HG02623 (cell line): ENCODE results near the gene TRIM7.
A peak's percentile ranks its signal among the peaks of the same experiment; 100 is the strongest.

Experiments used
- ATAC-seq: cut with Tn5 transposase; IDR thresholded peaks from one replicate; pipeline ENCODE4 v1.9.1; 2021; ENCODE audit warnings: moderate library complexity; ENCODE audit not compliant: unreplicated experiment

The TRIM7 gene

DNA sequence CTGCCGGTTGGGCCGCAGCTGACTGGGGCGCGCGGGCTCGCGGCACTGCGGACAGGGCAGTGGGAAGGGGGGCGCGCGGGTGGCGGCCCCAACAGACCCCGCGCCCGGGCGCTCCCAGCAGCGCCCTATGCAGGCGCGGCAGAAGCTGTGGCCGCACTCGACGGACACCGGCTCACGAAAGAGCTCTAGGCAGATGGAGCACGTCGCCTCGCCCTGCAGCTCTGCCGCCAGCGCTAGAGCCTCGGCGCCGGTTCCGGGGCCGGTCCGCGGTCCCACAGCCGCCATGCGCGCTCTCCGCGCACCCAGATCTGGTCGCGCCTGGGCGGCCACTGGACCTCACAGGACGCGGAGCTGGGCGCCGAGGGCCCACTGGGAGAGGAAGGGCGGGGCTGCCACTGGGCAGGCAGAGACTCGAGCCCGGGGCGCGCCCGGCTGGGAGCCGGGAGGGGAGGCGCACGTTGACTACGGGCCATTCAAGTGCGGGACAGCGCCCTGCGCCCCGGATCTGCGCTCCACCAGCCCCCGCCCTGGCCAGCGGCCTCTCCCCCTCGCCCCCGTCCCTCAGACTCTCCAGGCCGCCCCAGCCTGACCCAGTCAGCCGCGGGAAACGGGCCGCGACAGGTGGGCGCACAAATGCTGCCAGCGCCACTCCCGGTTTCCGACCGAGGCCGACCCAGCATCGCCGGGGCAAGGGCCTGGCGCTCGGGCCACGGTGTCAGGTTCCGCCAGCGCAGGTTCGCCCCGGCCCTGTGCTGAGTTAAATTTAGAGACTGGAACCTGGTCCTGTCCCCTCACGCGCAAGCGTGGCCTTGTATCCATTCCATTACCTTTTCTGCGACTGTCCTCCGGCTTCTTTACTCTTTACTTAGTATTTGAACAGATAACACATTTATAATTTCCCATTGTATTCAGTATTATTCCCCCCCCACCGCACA lies at the start of gene TRIM7:
Gene TRIM7 (minus strand): TSS at position 371 of the 935 bp plus-strand sequence. CDS start 86 bp downstream, at position 285.
- no peak for ATAC-seq

DNA sequence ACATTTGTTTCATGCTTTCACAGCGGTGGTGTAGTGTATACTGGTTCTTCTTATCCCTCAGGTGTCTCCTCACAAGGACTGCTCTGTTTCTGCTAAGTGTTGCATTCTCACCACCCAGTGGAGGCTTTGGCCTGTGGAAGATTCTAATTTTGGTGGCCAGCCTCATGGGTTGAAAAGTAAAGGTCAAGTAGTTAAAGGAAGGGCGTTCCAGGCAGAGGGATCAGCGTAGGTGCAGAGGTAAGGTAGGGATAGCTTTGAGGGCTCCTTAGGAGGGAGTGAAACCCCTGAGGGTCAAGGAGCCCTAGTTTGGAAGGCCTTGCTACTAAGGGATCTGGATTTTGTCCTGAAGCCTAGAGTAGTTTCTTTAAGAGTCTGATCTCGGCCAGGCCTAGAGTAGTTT lies 43.3 kb upstream of the TRIM7 start:
- ATAC-seq: no peak

DNA sequence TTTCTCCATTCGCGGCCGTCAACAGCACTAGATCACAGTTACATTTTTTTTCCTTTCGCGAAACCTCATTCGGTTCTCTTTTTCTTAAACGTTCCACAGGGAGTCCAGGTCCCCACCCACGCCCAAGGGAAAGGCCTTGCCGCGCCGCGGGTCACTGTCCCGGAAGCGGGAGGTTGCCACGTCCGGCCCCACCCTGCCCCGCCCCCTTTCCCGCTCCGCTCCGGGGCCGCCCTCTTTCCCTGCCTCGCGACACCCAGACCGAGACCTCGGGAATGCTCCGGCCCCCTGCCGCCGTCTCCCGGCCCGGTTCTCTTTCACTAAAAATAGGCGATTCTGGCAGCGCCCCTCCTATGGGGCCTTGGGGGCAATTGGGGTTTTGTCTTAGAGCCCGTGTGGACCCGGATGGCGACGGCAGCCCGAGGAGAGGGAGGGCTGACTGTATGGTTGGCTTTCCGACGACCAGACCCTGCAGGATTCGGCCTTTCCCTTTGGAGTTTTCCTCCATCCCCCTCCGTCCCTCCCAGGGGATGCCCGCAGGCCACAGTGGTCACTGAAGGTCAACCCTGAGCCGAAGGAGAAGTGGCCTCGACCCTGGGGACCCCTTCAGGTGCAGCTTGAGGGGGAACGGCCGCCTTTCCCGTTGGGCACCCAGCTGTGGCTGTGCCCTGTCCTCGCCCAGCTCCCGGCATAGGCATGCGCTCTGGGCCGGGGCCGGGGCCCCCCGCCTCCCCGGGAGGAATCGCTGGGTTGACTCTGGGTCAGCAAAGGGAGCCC lies 41.5 kb upstream of the TRIM7 start:
- ATAC-seq: peak; percentile 34

DNA sequence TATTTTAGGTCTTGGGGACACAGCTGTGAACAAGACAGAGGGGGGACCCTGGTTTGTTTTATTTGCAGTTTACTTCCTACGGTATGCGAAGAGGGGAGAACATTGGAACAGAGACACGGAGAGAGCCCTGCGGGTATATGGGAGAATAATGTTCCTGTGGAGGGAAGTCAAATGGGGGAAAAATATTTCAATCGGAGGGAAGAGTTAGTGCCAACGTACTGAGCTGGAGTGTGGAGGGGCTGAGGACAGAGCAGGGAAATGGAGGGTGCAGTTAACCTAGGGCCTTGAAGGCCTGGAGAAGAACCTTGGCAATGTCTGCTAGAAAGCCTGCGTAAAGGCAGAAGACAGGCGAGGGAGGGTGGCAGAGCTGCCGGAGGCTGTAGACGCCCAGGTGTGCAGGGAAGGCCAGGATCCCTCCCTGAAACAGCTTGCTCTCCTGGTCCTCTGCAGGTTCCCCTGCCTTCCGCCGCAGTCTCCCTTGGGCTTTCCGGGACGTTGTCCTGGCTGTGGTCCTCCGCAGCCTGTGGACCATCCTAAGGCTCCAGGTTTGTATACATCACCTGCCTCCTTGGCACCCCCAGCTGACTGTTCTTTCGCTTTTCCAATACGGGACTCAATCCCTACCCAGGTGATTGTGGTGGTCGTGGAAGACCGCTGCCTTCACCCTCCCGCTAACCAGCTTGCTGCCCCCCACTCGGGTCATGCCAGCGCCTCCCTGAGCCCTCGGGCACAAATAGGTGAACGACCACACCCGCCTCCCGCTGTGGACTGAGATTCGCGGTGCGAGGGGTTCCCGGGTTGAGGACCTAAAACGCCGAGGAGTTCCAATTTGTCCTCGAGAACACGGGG lies 40.7 kb upstream of the TRIM7 start:
- peak; percentile 2 for ATAC-seq

DNA sequence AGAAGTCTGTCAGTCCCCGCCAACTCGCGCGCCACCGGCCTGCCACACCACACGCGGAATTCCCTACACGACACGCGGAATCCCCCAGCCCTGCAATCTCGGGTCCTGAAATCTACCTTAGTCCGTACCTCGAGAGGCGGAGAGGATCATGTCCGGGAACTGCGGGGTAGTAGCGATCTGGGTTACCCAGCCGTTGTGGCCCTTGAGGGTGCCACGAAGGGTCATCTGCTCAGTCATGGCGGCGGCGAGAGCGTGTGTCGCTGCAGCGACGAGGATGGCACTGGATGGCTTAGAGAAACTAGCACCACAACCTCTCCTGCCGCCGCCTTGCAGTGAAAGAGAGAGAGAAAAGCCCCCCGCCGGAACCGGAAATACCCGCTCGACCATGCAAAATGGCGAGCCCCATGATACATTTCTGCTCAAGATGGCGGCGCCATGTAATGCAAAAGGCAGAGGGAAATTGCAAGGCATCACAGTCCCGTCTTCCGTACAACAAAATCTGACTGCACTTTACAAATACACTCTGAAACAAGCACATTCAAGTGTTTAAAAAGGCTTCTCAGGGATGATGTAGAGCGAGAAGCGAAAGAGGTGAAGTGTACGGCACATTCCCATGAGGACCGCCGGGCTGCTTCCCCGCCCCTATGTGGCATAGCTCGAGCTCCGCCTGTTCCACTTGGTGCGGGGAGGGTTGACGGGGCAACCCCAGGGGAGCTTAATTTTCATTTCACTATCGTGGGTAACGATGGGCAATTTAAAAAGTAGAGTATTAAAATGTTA lies 38.8 kb upstream of the TRIM7 start, which contains the start of gene RACK1:
Gene RACK1 (minus strand): TSS at position 343 of the 780 bp plus-strand sequence. CDS start 106 bp downstream, at position 237.
- ATAC-seq: peak; percentile 53

DNA sequence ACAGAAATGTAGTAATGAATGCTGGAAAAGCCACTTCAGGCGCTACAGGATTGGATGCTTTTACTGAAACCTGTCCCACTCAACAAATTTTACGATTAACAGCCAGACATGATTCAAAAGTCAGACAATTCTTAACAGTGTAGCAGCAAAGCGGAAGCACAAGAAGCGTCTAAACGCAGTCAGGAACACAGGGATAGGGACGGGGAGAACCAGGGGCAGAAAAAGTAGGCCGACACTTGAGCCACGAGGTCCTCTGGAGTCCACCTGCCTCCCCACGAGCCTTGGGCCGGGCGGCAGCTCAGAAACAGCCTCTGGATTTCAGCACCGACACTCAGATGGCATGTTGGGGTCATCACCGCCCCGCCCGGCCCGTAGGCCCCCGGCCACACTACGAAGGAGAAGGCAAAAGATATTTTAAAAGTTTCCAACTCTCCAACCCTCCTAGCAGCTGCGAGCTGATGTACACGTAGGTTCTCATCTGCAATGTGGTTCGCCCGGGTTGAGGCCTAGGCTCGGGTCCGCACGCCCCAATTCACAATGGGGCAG lies 38.1 kb upstream of the TRIM7 start:
- ATAC-seq: peak; percentile 6

DNA sequence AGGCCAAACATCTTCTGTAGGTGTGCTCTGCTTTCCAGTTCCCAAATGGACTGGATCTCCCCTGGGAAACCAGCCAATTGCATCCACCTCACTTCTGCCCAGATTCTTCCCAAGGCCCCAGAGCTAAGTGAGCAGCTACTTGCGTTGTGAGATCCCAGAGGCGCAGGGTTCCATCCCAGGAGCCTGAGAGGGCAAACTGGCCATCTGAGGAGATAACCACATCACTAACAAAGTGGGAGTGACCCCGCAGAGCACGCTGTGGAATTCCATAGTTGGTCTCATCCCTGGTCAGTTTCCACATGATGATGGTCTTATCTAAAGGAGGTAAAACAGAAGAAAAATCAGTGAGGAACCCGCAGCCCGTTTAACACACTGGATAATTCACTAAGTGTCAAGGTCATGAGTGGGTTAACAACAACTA lies 37.0 kb upstream of the TRIM7 start:
- no peak for ATAC-seq

DNA sequence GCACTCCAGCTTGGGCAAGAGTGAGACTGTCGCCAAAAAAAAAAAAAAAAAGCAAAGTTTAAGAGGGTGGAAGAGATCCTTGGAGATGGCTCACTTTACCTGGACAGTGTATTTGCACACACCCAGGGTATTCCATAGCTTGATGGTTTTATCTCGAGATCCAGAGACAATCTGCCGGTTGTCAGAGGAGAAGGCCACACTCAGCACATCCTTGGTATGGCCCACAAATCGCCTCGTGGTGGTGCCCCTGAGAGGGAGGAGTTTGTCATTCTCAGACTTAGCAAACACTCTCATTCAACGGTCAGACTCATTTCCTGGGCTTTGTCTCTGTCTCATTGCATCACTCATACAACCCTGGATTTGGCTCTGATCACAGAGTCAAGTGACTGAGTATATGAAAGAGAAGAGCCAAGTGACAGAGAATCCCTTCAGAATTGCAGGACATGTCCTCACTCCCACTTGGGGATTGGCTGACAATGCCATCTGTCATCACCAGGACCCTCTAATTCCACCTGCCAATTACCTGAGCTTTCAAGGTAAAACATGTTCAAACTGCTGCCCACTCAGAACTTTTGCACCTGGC lies 36.5 kb upstream of the TRIM7 start:
- no peak for ATAC-seq

DNA sequence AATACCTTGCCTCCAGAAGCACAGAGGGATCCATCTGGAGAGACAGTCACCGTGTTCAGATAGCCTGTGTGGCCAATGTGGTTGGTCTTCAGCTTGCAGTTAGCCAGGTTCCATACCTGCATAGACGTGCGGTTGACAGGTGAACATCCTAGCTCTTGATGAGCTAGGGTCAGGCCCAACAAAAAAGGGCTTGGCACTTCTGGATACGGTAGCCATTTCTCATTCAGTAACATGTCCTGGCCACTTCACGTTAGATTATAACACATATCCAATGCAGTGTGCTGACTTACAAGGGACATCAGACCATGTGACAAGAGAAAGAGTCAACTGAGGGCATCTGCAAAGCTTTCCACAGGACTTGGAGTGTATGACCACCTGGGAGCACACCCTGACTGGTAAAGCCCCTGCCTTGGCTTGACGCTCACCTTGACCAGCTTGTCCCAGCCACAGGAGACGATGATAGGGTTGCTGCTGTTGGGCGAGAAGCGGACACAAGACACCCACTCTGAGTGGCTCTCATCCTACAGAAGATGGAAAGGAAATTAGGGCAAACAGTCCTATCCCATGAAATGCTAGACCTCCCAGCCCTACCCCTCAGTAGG lies 34.2 kb upstream of the TRIM7 start:
- ATAC-seq: no peak

DNA sequence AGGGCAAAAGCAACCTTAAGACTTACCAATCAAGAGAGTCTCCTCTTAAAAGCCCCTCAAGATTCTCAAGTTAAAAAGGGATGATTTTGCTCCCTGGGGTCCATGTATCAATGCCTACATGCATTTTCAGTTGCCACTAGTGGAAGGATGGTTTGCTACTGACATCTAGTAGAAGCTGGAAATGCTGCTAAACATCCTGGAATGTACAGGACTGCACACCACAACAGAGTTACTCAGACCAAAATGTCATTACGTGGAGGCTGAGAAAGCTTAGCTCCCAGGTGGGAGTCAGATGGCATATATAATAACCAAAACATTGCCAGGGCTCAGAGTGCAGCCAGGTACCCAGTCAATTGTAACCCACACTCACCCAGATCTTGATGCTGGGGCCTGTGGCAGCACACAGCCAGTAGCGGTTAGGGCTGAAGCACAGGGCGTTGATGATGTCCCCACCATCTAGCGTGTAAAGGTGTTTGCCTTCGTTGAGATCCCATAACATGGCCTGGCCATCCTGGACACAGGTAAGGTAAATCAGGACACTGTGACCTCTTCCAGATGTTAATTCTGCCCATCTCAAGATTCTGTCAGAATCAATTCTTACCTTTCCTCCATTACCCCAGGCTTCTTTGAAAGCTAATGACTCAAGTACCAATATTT lies 32.9 kb upstream of the TRIM7 start:
- ATAC-seq: no peak

DNA sequence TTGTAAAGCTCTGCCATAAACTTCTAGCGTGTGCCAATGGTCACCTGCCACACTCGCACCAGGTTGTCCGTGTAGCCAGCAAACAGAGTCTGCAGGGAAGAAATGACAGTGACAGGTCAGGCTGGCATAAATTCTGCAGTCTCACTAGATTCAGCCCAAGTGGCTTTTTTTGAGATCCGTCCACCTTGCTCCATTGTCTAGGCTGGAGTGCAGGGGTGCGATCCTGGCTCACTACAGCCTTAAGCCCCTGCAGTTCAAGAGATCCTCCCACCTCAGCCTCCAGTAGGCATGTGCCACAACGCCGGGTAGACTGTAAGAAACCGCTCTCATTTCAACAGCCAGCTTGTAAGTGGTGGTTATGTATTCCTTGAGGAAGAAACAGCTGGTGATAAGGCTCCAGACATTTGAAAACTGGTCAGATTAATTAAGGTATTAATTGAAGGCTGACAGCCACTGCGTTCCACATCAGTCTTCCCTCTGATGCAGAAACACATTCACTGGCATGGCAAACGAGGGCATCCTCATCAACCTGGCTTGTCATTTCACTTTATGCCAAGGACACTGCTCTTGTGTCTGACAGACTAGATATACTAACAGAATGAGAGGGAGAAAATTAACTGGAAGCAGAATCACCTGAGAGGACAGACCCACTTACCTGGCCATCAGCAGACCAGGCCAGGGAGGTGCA lies 32.1 kb upstream of the TRIM7 start:
- no peak for ATAC-seq

DNA sequence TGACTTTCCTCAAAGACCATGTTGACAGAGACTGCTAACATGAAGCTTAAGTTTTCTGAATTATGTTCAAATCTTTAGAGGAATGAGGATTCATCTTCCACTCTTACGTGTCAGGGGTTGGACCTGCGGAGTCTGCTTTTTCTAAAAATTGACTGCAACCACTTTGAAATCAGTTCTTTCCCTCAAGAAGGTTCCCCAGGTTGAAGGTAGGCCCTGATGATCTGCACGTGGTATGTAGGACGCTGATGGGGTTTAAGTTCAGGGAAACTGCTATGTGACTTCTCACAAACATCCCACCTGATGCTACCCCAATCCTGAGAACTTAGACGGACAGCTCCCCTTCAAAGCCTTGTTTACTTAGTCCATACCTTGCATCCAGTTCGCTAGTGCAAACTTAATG lies 31.5 kb upstream of the TRIM7 start:
- no peak for ATAC-seq

DNA sequence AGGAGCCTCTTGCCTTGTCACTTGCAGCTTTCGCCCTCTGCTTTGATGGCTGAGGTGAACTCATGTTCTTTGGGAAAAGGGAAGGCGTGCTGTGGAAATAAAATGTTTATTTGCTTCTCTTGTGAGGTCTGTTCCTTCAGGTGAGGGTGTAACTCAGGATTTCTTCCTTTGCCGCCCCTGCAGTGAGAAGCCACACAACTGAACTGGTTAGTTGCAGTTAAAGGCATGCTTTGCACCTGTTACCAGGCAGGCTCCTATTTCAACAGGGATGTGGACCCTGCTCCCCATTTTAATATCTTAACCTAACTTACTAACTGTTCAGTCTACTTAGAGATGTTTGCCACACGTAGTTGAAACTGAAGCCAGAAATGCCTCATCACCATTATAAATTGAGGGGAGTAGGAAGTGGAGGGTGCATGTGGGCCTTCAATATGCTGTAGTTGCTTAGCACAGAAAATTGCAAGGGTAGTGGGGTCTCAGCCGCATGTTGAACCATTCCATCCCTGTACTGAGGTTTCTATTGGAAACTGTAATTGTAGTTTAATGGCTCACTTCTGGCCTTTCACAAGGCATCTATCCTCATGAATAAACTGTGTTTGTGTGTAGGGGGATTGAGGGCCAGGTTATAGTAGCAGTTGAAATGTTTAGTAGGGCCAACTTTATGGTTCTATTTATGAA lies 30.8 kb upstream of the TRIM7 start:
- no peak for ATAC-seq

DNA sequence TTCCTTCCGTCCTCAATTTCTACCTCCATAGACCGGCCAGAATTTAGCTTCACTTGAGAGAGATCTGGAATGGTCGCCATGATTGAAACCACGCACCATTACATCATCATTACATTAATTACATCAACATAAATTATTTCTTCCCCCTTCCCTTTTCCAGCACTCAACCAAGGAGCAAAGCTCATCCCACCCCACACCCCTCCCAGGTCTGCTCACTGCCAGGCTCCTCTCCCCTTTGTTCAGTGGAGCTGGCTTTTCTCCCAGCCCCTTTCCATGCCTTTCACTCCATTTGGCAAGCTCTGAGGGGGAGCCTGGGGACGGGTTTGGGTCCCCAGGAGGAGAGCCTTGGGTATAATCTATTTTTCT lies 30.3 kb upstream of the TRIM7 start:
- no peak for ATAC-seq

DNA sequence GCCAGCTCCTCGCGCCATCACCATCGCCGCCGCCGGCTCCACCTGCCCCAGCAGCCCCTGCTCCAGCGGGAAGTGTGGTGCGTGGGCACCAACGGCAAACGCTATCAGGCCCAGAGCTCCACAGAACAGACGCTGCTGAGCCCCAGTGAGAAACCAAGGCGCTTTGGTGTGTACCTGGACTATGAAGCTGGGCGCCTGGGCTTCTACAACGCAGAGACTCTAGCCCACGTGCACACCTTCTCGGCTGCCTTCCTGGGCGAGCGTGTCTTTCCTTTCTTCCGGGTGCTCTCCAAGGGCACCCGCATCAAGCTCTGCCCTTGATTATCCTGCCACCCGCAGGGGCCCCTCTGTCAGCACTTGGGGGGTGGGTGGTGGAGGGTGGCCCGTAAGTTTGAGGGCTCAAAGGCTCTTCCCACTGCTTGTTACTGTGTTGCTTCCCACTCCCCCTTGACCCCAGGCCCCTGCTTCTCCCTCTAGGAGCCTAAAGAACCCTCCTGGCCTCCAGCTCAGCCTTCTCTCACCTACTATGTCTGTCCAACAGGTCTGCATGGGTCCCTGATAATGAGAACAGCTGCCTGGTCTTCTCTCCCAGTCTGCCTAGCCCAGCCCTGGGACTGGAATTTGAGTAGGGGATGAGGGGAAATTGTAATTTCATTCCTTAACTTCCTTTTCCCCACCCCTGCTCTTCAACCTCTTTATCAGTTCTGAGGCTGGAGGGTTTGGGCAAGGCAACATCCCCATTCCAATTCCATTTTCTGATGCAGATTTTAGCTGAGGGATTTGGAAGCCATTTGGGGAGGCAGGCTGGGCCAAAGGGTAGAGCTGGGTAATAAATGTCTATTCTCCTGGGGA lies 29.7 kb upstream of the TRIM7 start:
- no peak for ATAC-seq

DNA sequence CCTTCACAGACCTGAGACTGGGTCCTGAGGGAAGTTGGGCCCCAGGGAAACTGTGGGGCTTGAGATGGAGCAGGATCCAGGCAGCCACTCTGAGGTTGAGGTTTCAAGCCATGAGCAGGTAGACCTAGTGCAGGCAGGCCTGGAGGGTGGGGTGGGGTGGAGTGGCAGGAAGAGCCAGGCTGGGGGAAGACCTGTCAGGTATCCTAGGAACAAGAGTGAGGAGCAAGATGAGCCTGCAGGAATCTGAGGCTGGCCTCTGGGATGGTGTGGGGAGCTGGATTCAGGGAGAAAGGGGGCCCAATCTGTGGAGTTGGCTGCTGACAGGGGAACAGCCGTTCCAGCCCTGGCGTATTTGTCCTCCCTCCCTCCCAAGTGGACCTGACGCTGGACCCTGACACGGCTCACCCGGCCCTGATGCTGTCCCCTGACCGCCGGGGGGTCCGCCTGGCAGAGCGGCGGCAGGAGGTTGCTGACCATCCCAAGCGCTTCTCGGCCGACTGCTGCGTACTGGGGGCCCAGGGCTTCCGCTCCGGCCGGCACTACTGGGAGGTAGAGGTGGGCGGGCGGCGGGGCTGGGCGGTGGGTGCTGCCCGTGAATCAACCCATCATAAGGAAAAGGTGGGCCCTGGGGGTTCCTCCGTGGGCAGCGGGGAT lies 28.9 kb upstream of the TRIM7 start:
- ATAC-seq: no peak
